Liver (tissue), 9 donors: Measurements from ENCODE around the gene AUP1. TPM values are rescaled to one million over a fixed set of nuclear protein-coding genes. Genes with fewer than 3 reads are reported as not detected.
A peak's percentile ranks its signal among the peaks of the same experiment; 100 is the strongest.

Source experiments
- DNase-seq: peaks from one replicate; pipeline ENCODE4 v3.0.0-alpha.2; 2017; ENCODE audit warnings: low spot score
- H3K27ac ChIP-seq, 2 donors: one replicate each; pipeline ENCODE4 v1.7.0; 2013; ENCODE audit warnings: inconsistent platforms in 2 of 2, low read length in 2 of 2, control low read depth in 1 of 2, low read depth in 1 of 2, mild to moderate bottlenecking in 1 of 2
- H3K27me3 ChIP-seq, 4 donors: one replicate each; pipeline versions ENCODE4 v1.6.1 to v1.7.0; 2013; ENCODE audit warnings: low read length in 3 of 4, inconsistent platforms in 1 of 4, mild to moderate bottlenecking in 1 of 4, moderate library complexity in 1 of 4; ENCODE audit not compliant: control insufficient read depth in 4 of 4, insufficient read depth in 4 of 4
- H3K36me3 ChIP-seq, 4 donors: one replicate each; pipeline versions ENCODE4 v1.6.1 to v1.7.0; 2013; ENCODE audit warnings: low read length in 3 of 4, mild to moderate bottlenecking in 3 of 4, low read depth in 1 of 4, moderate library complexity in 1 of 4; ENCODE audit not compliant: control insufficient read depth in 4 of 4, insufficient read depth in 3 of 4
- H3K4me1 ChIP-seq, 4 donors: one replicate each; pipeline versions ENCODE4 v1.6.1 to v1.7.0; 2013; ENCODE audit warnings: low read length in 3 of 4, mild to moderate bottlenecking in 3 of 4, moderate library complexity in 1 of 4; ENCODE audit not compliant: control insufficient read depth in 4 of 4, insufficient read depth in 4 of 4
- H3K4me3 ChIP-seq, 3 donors: one replicate each; pipeline versions ENCODE4 v1.6.1 to v1.7.0; 2013; ENCODE audit warnings: low read length in 3 of 3, control low read depth in 1 of 3, low read depth in 1 of 3, mild to moderate bottlenecking in 1 of 3
- H3K9ac ChIP-seq, 2 donors: one replicate each; pipeline ENCODE4 v1.7.0; 2013; ENCODE audit warnings: low read length in 2 of 2, mild to moderate bottlenecking in 2 of 2, moderate library complexity in 2 of 2, control low read depth in 1 of 2, low read depth in 1 of 2
- H3K9me3 ChIP-seq, 4 donors: one replicate each; pipeline versions ENCODE4 v1.6.1 to v1.7.0; 2013; ENCODE audit warnings: low read length in 3 of 4; ENCODE audit not compliant: control insufficient read depth in 4 of 4
- CTCF ChIP-seq: fragments of 150-350 bp; IDR thresholded peaks from 2 replicates; pipeline ENCODE4 v1.5.1; 2017; ENCODE audit warnings: improper control_type of control experiment, low read depth, low read length; ENCODE audit not compliant: missing input control
- FOXA1 ChIP-seq: IDR thresholded peaks from 2 replicates; pipeline ENCODE4 v1.6.1; 2016; ENCODE audit warnings: antibody characterized with exemption
- FOXA2 ChIP-seq: IDR thresholded peaks from 2 replicates; pipeline ENCODE4 v1.6.1; 2016; ENCODE audit warnings: antibody characterized with exemption
- GABPA ChIP-seq, 2 donors: IDR thresholded peaks in 1 of 2; conservative IDR thresholded peaks in 1 of 2; 2 replicates each; pipeline ENCODE4 v1.6.1; 2016; ENCODE audit warnings: antibody characterized with exemption in 2 of 2, mild to moderate bottlenecking in 1 of 2, moderate library complexity in 1 of 2
- HNF4G ChIP-seq: IDR thresholded peaks from 2 replicates; pipeline ENCODE4 v1.6.1; 2016; ENCODE audit warnings: antibody characterized with exemption
- JUND ChIP-seq, 2 donors: IDR thresholded peaks; 2 replicates each; pipeline ENCODE4 v1.6.1; 2016; ENCODE audit warnings: antibody characterized with exemption in 2 of 2
- MAX ChIP-seq: IDR thresholded peaks from 2 replicates; pipeline ENCODE4 v1.6.1; 2016; ENCODE audit warnings: antibody characterized with exemption
- NR2F2 ChIP-seq: IDR thresholded peaks from 2 replicates; pipeline ENCODE4 v1.6.1; 2016; ENCODE audit warnings: antibody characterized with exemption
- RAD21 ChIP-seq, 2 donors: IDR thresholded peaks; 2 replicates each; pipeline ENCODE4 v1.6.1; 2016; ENCODE audit warnings: antibody characterized with exemption in 2 of 2, mild to moderate bottlenecking in 2 of 2
- SP1 ChIP-seq: IDR thresholded peaks from 2 replicates; pipeline ENCODE4 v1.6.1; 2018; ENCODE audit warnings: antibody characterized with exemption, mild to moderate bottlenecking
- TAF1 ChIP-seq: conservative IDR thresholded peaks from 2 replicates; pipeline ENCODE4 v1.6.1; 2016; ENCODE audit warnings: antibody characterized with exemption, mild to moderate bottlenecking
- YY1 ChIP-seq: IDR thresholded peaks from 2 replicates; pipeline ENCODE4 v1.6.1; 2016; ENCODE audit warnings: antibody characterized with exemption, mild to moderate bottlenecking
- ZBTB33 ChIP-seq: IDR thresholded peaks from 2 replicates; pipeline ENCODE4 v1.6.1; 2016; ENCODE audit warnings: antibody characterized with exemption
- WGBS: extraction: QIAGEN DNeasy Blood & Tissue Kit; methylation state at CpG from one replicate; pipeline ENCODE4 v1.1.7; 2013; 5-methylcytosine and 5-hydroxymethylcytosine counted together
- polyA plus RNA-seq, 2 donors: library from polyadenylated mRNA; stranded (reverse) in 1 of 2; unstranded in 1 of 2; fragments of 200-250 nt in 1 of 2; fragments of >200 nt in 1 of 2; fragmentation: Nextera tagmentation in 1 of 2; extraction: Ambion mirVana in 1 of 2; gene quantifications; one replicate each; pipeline versions ENCODE4 v1.2.1 to v1.2.3, GENCODE V29; 2013 to 2015
- total RNA-seq, 2 donors: library from RNA; depleted of rRNA; stranded (reverse); fragments of >200 nt; gene quantifications; one replicate each; pipeline ENCODE4 v1.2.3, GENCODE V29; 2014
- donor health status: healthy.
- donor health status: healthy.
- donor health status: healthy.
- donor health status: healthy.
- donor health status: healthy.

The AUP1 gene
- total and polyA plus RNA-seq, 4 donors = 62.6 to 126 (median 109) TPM

GRCh38 chr2:74499267-74499939, 30.1 kb downstream of the AUP1 start, which contains the start of gene LBX2:
TSS of gene LBX2 (minus strand) at chr2:74499603. CDS start at chr2:74499537, 66 bp downstream.
- Histone ChIP-seq H3K4me3 (peak within 1 kb of the TSS; percentile 7 to 50 (median 50)), H3K4me1 (peaks cover 19 to 77% (median 60%) of the 10 kb centered on the region in 4 donors), H3K9ac (peak within 1 kb of the TSS in 1 of 2 donors; percentile 23), H3K27ac (no peak within 1 kb of the TSS), H3K27me3 (no peaks in the 10 kb centered on the region), H3K36me3 (no peaks in the 10 kb centered on the region), H3K9me3 (no peaks in the 10 kb centered on the region)
- DNase-seq = peak; percentile 42
- WGBS = 14% methylated on average over 65 of the region's 65 CpGs
- TF ChIP-seq GABPA (IDR thresholded peaks at IDR 0.05 in 1 of 2, conservative IDR thresholded peaks at IDR 0.05 in 1 of 2) = no peak
- no peak for TF ChIP-seq NR2F2

- WGBS = 13% methylated on average over 41 of the region's 41 CpGs
- DNase-seq = no peak
- Histone ChIP-seq H3K9ac (peak overlapping the region in 1 of 2 donors; percentile 23), H3K36me3 (peaks cover 0 to 4% (median 2%) of the 10 kb centered on the region in 4 donors), H3K27me3 (no peaks in the 10 kb centered on the region), H3K4me1 (peaks cover 17 to 72% (median 54%) of the 10 kb centered on the region in 4 donors), H3K27ac (no peak overlapping the region), H3K4me3 (peak overlapping the region; percentile 7 to 50 (median 50)), H3K9me3 (no peaks in the 10 kb centered on the region)
- TF ChIP-seq JUND (IDR thresholded peaks at IDR 0.05) = no peak
- TF ChIP-seq FOXA2 = no peak
- TF ChIP-seq HNF4G = no peak
- TF ChIP-seq MAX = no peak
- TF ChIP-seq RAD21 (IDR thresholded peaks at IDR 0.05) = no peak
- TF ChIP-seq ZBTB33 = no peak
- TF ChIP-seq SP1 = no peak
- TF ChIP-seq CTCF = no peak
- TF ChIP-seq YY1 = no peak
- TF ChIP-seq TAF1 = no peak
- TF ChIP-seq FOXA1 = no peak
Observed at GRCh38 chr2:74498500-74499266, 30.8 kb downstream of the AUP1 start.
